GM12872 (cell line): ENCODE data around the gene COG5.

Experiments
- CTCF ChIP-seq: IDR thresholded peaks from 3 replicates; pipeline ENCODE4 v1.5.1; 2011; ENCODE audit warnings: low read depth, mild to moderate bottlenecking, low read length, moderate library complexity; ENCODE audit not compliant: insufficient read depth

COG5 gene

GRCh38 chr7:107234436-107234835, 329.3 kb downstream of the COG5 start:
- TF ChIP-seq CTCF, result no peak

GRCh38 chr7:107233981-107234380, 329.7 kb downstream of the COG5 start:
- TF ChIP-seq CTCF, result no peak

DNA sequence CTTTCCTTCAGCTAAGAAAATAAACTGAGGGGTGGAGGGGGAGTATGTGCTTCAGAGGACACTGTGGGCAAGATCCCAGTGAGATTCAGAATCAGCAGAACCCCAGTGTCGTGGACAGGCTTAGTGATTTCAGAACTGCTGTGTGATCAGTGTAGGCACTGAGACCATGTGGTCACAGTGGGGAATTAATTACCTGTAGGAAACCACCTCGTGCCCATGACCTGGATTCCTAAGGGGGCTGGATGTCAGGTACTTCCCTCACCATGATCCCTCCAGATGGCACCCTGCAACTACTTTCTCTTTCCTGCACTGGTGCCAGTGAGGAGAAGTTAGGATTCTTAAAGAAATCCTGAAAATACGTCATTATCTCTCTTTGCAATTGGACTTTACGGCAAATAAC, 330.5 kb downstream of the COG5 start:
- no peak for TF ChIP-seq CTCF

- TF ChIP-seq CTCF, result no peak
Measured at GRCh38 chr7:107232568-107233090, 331.1 kb downstream of the COG5 start.

- TF ChIP-seq CTCF, result no peak
Measured at GRCh38 chr7:107230334-107230733, 333.4 kb downstream of the COG5 start.

- no peak for TF ChIP-seq CTCF
Measured at GRCh38 chr7:107228291-107228690, 335.4 kb downstream of the COG5 start.

GRCh38 chr7:107224374-107225223, 339.1 kb downstream of the COG5 start:
- TF ChIP-seq CTCF, result no peak
